HepG2 (cell line): Measurements from ENCODE around the gene TRIM3. TPM values are rescaled to one million over a fixed set of nuclear protein-coding genes. Genes with fewer than 3 reads are reported as not detected.

Experiments
- ATAC-seq: fragments of 200-7000 bp; cut with Tn5 transposase; 3 replicates; pipeline ENCODE4 v1.9.1; 2020; ENCODE audit warnings: mild to moderate bottlenecking, moderate library complexity
- BruUV-seq: library from RNA; stranded (reverse); fragments of 400-500 nt; replicated peaks from 2 replicates; lab custom pipeline; 2021; lab: Mats Ljungman, UMichigan
- CTCF ChIA-PET: fragments of 300-600 bp; formaldehyde crosslinking; extraction: SDS; loops from one replicate; lab custom pipeline; 2021; ENCODE audit warnings: low total read pairs, inconsistent platforms, low intra/inter-chr PET ratio; lab: Yijun Ruan, JAX
- POLR2A ChIA-PET: fragments of 350-600 bp; sonication (Branson Sonifier 250); formaldehyde crosslinking; loops from one replicate; lab custom pipeline; 2020; ENCODE audit warnings: antibody characterized with exemption, inconsistent platforms; lab: Yijun Ruan, JAX
- DNase-seq: peaks from one replicate; pipeline ENCODE4 v3.0.0-alpha.2; 2015; ENCODE audit warnings: low spot score
- FAIRE-seq: peaks from 3 replicates; lab custom pipeline; 2011; peaks lifted over from hg19 to GRCh38; lab: Jason Lieb, UNC
- H2AFZ ChIP-seq: one replicate; pipeline ENCODE4 v1.6.1; 2011; ENCODE audit warnings: low read length, inconsistent platforms
- H3K27ac ChIP-seq: fragments of 300-600 bp; 3 replicates; pipeline ENCODE4 v1.8.0; 2011; ENCODE audit warnings: mixed run types, mild to moderate bottlenecking, mixed read lengths, low read length, inconsistent platforms; ENCODE audit not compliant: insufficient read depth; ENCODE audit errors: extremely low read length
- H3K27me3 ChIP-seq, 2 experiments: fragments of 200-600 bp in 1 of 2; 2 replicates in 1 of 2; 3 replicates in 1 of 2; pipeline versions ENCODE4 v1.6.0 to v1.8.0; 2011; ENCODE audit warnings: low read length in 2 of 2, mild to moderate bottlenecking in 2 of 2, moderate library complexity in 2 of 2, inconsistent platforms in 1 of 2; ENCODE audit not compliant: insufficient read depth in 2 of 2, control insufficient read depth in 1 of 2
- H3K36me3 ChIP-seq, 2 experiments: fragments of 200-600 bp in 1 of 2; replicated peaks in 1 of 2; 2 replicates in 1 of 2; 3 replicates in 1 of 2; pipeline versions ENCODE4 v1.5.1 to v1.8.0; 2011; ENCODE audit warnings: low read length in 2 of 2, inconsistent platforms in 1 of 2; ENCODE audit not compliant: insufficient read depth in 2 of 2, control insufficient read depth in 1 of 2
- H3K4me1 ChIP-seq: 2 replicates; pipeline ENCODE4 v1.5.1; 2012; ENCODE audit warnings: low read length, inconsistent platforms; ENCODE audit not compliant: insufficient read depth
- H3K4me2 ChIP-seq: 2 replicates; pipeline ENCODE4 v1.6.0; 2011; ENCODE audit warnings: low read depth, low read length, inconsistent platforms
- H3K4me3 ChIP-seq, 3 experiments: fragments of 200-600 bp in 1 of 3; sonication (generic), shearing (Covaris generic) in 1 of 3; replicated peaks in 1 of 3; 2 replicates each; pipeline ENCODE4 v1.5.1; 2011 to 2016; ENCODE audit warnings: low read length in 3 of 3, inconsistent platforms in 2 of 3, low read depth in 2 of 3, mild to moderate bottlenecking in 2 of 3, control low read depth in 1 of 3, mixed read lengths in 1 of 3; ENCODE audit not compliant: insufficient read depth in 1 of 3
- H3K79me2 ChIP-seq: one replicate; pipeline ENCODE4 v1.6.1; 2011; ENCODE audit warnings: low read length, inconsistent platforms; ENCODE audit not compliant: insufficient read depth
- H3K9ac ChIP-seq: 2 replicates; pipeline ENCODE4 v1.6.0; 2011; ENCODE audit warnings: mild to moderate bottlenecking, low read depth, low read length, inconsistent platforms; ENCODE audit not compliant: insufficient read depth
- H3K9me3 ChIP-seq: 2 replicates; pipeline ENCODE4 v1.5.1; 2012; ENCODE audit warnings: mild to moderate bottlenecking, low read length
- H4K20me1 ChIP-seq: 2 replicates; pipeline ENCODE4 v1.6.0; 2011; ENCODE audit warnings: inconsistent platforms, mild to moderate bottlenecking, low read length, moderate library complexity; ENCODE audit not compliant: insufficient read depth
- ARNT2 ChIP-seq: sonication (generic); formaldehyde crosslinking; IDR thresholded peaks from 2 replicates; pipeline ENCODE4 v1.8.0; 2022; ENCODE audit warnings: mild to moderate bottlenecking, low read depth, missing genetic modification reagents, moderate library complexity
- ETV6 ChIP-seq: sonication (generic); formaldehyde crosslinking; conservative IDR thresholded peaks from 2 replicates; pipeline ENCODE4 v1.4.0; 2020; ENCODE audit warnings: missing genetic modification reagents
- FOXK2 ChIP-seq: fragments of 450-650 bp; IDR thresholded peaks from 2 replicates; pipeline ENCODE4 v1.6.1; 2016
- MXD4 ChIP-seq: IDR thresholded peaks from 2 replicates; pipeline ENCODE4 v1.6.1; 2016; ENCODE audit warnings: mild to moderate bottlenecking, missing biosample characterization, missing genetic modification reagents
- MZF1 ChIP-seq: sonication (generic); formaldehyde crosslinking; IDR thresholded peaks from 2 replicates; pipeline ENCODE4 v1.8.1; 2023; ENCODE audit warnings: mild to moderate bottlenecking, missing genetic modification reagents, borderline replicate concordance
- PAWR ChIP-seq: sonication (generic); formaldehyde crosslinking; IDR thresholded peaks from 2 replicates; pipeline ENCODE4 v1.4.0; 2020; ENCODE audit warnings: missing genetic modification reagents, mild to moderate bottlenecking, borderline replicate concordance
- TEF ChIP-seq: sonication (generic); formaldehyde crosslinking; IDR thresholded peaks from 2 replicates; pipeline ENCODE4 v1.5.0; 2020; ENCODE audit warnings: missing genetic modification reagents
- ZBTB2 ChIP-seq: sonication (generic); formaldehyde crosslinking; IDR thresholded peaks from 2 replicates; pipeline ENCODE4 v1.8.0; 2022; ENCODE audit warnings: low read depth, missing genetic modification reagents
- ZC3H13 ChIP-seq: sonication (generic); formaldehyde crosslinking; IDR thresholded peaks from 2 replicates; pipeline ENCODE4 v1.8.1; 2023; ENCODE audit warnings: mild to moderate bottlenecking, missing genetic modification reagents, moderate library complexity
- ZKSCAN1 ChIP-seq: fragments of 150-350 bp; IDR thresholded peaks from 2 replicates; pipeline ENCODE4 v1.6.1; 2014; ENCODE audit warnings: low read length
- ZNF232 ChIP-seq: sonication (generic); formaldehyde crosslinking; IDR thresholded peaks from 2 replicates; pipeline ENCODE4 v1.4.0; 2020; ENCODE audit warnings: missing genetic modification reagents, borderline replicate concordance
- ZNF30 ChIP-seq: sonication (generic); formaldehyde crosslinking; IDR thresholded peaks from 2 replicates; pipeline ENCODE4 v1.5.0; 2020; ENCODE audit warnings: mild to moderate bottlenecking, missing genetic modification reagents
- WGBS: methylation state at CpG from one replicate; pipeline ENCODE4 v1.1.6; 2017; ENCODE audit warnings: low lambda C conversion rate; 5-methylcytosine and 5-hydroxymethylcytosine counted together
- in situ Hi-C: cut with HindIII; loops from 2 replicates; pipeline ENCODE4 v1.10.0; 2017; ENCODE audit warnings: low pct_unique_long_range_greater_than_20kb; ENCODE audit not compliant: extremely low pct_ligation_motif_present
- intact Hi-C: fragments of 100-400 bp; cut with micrococcal nuclease; formaldehyde crosslinking; loops from one replicate; pipeline ENCODE4 v1.10.0; 2022; ENCODE audit not compliant: unreplicated experiment
- polyA plus RNA-seq, 8 experiments: library from polyadenylated mRNA; depleted of rRNA in 3 of 8; stranded (reverse) in 7 of 8; unstranded in 1 of 8; fragments of >200 nt; fragmentation: Illumina TruSeq in 4 of 8; extraction: Trizol in 4 of 8; gene quantifications; 2 replicates each; pipeline versions ENCODE4 v1.2.1 to v1.2.3, GENCODE V29; 2011 to 2016; ENCODE audit warnings: low read depth in 4 of 8, missing spikeins in 1 of 8, mixed read lengths in 1 of 8; ENCODE audit not compliant: insufficient read depth in 1 of 8
- total RNA-seq, 5 experiments: library from RNA; depleted of rRNA; stranded (reverse); fragments of >200 nt; fragmentation: Illumina TruSeq; extraction: Trizol; gene quantifications; 2 replicates each; pipeline ENCODE4 v1.2.3, GENCODE V29; 2016; ENCODE audit warnings: low read depth in 1 of 5
- TF ChIP-seq, protein P1 (sequence below): sonication (generic); formaldehyde crosslinking; IDR thresholded peaks from 2 replicates; pipeline ENCODE4 v1.4.0; 2020; ENCODE audit warnings: missing genetic modification reagents, low read depth, mild to moderate bottlenecking, borderline replicate concordance

The TRIM3 gene
- total and polyA plus RNA-seq, 2 of the 13 experiments (the other 11 are each of a cell fraction or from before 2014, with no cell fraction given): 3.6 to 6.3 TPM

DNA sequence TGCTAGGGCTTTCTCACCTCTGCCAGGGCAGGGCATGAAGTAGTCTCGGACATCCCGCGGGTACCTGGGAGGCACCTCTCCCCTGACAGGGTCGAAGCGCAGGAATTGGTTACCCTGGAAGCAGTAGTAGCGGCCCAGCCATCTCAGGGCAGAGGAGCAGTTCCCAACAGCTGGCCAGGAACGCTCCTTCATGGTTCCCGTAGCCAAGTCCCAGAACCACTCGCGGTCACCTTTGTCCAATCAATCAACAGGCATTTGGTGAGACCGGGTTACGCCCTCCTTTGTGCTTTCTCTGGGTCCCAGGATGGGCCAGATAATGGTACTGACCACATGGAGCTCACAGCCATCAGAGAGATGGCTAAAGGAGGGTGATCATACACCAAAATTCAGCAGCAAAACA, 36.3 kb downstream of the TRIM3 start:
- no peak for FAIRE-seq
- ChIA-PET CTCF (no interaction called here), POLR2A (no interaction called here)
- WGBS: 92% methylated on average over 12 of the region's 12 CpGs
- Histone ChIP-seq H3K4me3 (no peak overlapping the region), H3K27ac (no peak overlapping the region), H3K4me2 (no peak overlapping the region), H2AFZ (no peak overlapping the region), H3K27me3 (no peaks in the 10 kb centered on the region), H3K4me1 (peaks cover 49% of the 10 kb centered on the region), H3K9me3 (no peaks in the 10 kb centered on the region), H3K36me3 (no peaks in the 10 kb centered on the region), H3K9ac (no peak overlapping the region), H3K79me2 (no peaks in the 10 kb centered on the region), H4K20me1 (no peaks in the 10 kb centered on the region)
- no peak for ATAC-seq
- DNase-seq: no peak
- intact Hi-C loops: no loop called here
- in situ Hi-C loops: no loop called here
- BruUV-seq: no TSS peak
- TF ChIP-seq ZNF30 (CRISPR knock-in tag) (no peak), ARNT2 (CRISPR knock-in tag) (no peak), FOXK2 (no peak), ZBTB2 (no peak), MXD4 (CRISPR knock-in tag) (no peak), ZNF232 (no peak), ZKSCAN1 (no peak), MZF1 (CRISPR knock-in tag) (no peak), TEF (CRISPR knock-in tag) (no peak), PAWR (CRISPR knock-in tag) (no peak), ZC3H13 (CRISPR knock-in tag) (no peak), ETV6 (CRISPR knock-in tag) (no peak)
- TF ChIP-seq, protein P1, sequence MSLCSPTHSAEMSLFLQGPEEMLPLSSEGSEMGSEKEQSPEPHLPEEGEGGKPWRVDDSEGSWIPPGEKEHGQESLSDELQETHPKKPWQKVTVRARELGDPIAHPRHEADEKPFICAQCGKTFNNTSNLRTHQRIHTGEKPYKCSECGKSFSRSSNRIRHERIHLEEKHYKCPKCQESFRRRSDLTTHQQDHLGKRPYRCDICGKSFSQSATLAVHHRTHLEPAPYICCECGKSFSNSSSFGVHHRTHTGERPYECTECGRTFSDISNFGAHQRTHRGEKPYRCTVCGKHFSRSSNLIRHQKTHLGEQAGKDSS (CRISPR knock-in tag): no peak
